Osteocyte (in vitro differentiated cells): ENCODE data around the gene TMEM183A. TPM values are rescaled to one million over a fixed set of nuclear protein-coding genes. Genes with fewer than 3 reads are reported as not detected.

Source experiments
- DNase-seq: peaks from one replicate; pipeline ENCODE4 v3.0.0; 2021; ENCODE audit warnings: mixed read lengths; ENCODE audit not compliant: unreplicated experiment; ENCODE audit errors: extremely low spot score
- H3K27ac Mint-ChIP-seq: one replicate; pipeline ENCODE4 v1.8.0; 2021; ENCODE audit warnings: mild to moderate bottlenecking, mixed read lengths; ENCODE audit not compliant: unreplicated experiment
- H3K27me3 Mint-ChIP-seq: one replicate; pipeline ENCODE4 v1.8.0; 2021; ENCODE audit warnings: mixed read lengths; ENCODE audit not compliant: unreplicated experiment
- H3K36me3 Mint-ChIP-seq: one replicate; pipeline ENCODE4 v1.8.0; 2021; ENCODE audit warnings: mixed read lengths; ENCODE audit not compliant: unreplicated experiment
- H3K4me1 Mint-ChIP-seq: one replicate; pipeline ENCODE4 v1.8.0; 2021; ENCODE audit warnings: mixed read lengths; ENCODE audit not compliant: unreplicated experiment
- H3K4me3 Mint-ChIP-seq: one replicate; pipeline ENCODE4 v1.8.0; 2021; ENCODE audit warnings: mild to moderate bottlenecking, moderate library complexity, mixed read lengths; ENCODE audit not compliant: unreplicated experiment
- H3K9me3 Mint-ChIP-seq: one replicate; pipeline ENCODE4 v1.8.0; 2021; ENCODE audit warnings: mixed read lengths; ENCODE audit not compliant: unreplicated experiment
- total RNA-seq: library from RNA; stranded (reverse); gene quantifications from 2 replicates; pipeline ENCODE4 v1.2.1, GENCODE V29; 2021
- TF ChIP-seq, protein P1 (sequence below): fragments of 200-600 bp; sonication (generic); IDR thresholded peaks from 2 replicates; pipeline ENCODE4 v1.5.0; 2021; ENCODE audit warnings: antibody characterized with exemption, mild to moderate bottlenecking, moderate library complexity

TMEM183A gene
- total RNA-seq, 1 donor from 2014 or later, result 59.6 TPM

DNA sequence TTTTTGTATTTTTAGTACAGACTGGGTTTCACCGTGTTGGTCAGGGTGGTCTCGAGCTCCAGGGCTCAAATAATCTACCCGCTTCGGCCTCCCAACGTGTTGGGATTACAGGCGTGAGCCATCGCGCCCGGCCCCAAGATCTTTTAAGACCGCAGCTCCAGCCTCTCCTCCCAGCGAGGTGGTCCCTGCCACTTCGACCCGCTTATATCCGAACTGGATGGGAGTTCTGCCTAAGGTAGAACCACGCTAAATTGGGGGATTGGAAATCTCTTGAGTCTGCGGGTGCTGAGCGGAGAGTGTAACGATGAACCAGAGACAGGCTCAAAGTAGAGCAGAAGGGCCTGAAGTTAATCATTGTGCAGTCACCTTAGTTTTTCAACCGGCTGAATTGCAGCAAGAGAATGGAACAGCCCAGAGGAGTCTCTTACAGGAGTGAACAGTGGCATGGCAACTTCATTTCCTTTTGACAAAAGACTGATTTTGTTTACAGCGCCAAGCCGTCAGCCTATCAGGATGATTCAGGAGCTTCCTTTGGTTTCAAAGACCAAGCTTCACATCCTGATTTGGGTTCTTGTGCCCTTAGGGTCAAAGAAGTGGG lies 39.4 kb upstream of the TMEM183A start:
- H3K9me3 Mint-ChIP-seq, result no peaks in the 10 kb centered on the region
- peak overlapping the region; percentile 75 for H3K27ac Mint-ChIP-seq
- TF ChIP-seq, protein P1, sequence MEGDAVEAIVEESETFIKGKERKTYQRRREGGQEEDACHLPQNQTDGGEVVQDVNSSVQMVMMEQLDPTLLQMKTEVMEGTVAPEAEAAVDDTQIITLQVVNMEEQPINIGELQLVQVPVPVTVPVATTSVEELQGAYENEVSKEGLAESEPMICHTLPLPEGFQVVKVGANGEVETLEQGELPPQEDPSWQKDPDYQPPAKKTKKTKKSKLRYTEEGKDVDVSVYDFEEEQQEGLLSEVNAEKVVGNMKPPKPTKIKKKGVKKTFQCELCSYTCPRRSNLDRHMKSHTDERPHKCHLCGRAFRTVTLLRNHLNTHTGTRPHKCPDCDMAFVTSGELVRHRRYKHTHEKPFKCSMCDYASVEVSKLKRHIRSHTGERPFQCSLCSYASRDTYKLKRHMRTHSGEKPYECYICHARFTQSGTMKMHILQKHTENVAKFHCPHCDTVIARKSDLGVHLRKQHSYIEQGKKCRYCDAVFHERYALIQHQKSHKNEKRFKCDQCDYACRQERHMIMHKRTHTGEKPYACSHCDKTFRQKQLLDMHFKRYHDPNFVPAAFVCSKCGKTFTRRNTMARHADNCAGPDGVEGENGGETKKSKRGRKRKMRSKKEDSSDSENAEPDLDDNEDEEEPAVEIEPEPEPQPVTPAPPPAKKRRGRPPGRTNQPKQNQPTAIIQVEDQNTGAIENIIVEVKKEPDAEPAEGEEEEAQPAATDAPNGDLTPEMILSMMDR, result no peak
- peaks cover 17% of the 10 kb centered on the region for H3K27me3 Mint-ChIP-seq
- H3K36me3 Mint-ChIP-seq, result peaks cover 5% of the 10 kb centered on the region
- peak overlapping the region; percentile 85 for H3K4me3 Mint-ChIP-seq
- no peak for DNase-seq
- H3K4me1 Mint-ChIP-seq, result peaks cover 23% of the 10 kb centered on the region

DNA sequence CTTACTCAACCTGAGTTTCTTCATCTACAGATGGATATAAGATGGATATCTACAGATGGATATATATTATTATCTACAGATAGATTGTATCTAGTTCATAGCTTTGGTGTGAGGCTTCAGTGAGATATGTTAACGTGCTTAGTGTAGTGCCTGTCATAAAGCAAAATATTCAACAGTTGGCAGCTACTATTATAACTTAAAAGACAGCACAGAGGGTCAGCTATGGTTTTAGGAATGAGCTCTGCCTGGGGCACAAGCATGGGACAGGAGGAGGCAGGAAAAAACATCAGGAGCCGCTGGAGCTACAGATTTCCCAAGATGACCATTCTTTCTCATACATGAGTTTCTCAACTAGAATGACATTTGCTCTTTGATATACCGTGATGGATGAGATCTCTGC lies 38.8 kb upstream of the TMEM183A start:
- Mint-ChIP-seq H3K4me3 (peak overlapping the region; percentile 85), H3K27ac (no peak overlapping the region)

DNA sequence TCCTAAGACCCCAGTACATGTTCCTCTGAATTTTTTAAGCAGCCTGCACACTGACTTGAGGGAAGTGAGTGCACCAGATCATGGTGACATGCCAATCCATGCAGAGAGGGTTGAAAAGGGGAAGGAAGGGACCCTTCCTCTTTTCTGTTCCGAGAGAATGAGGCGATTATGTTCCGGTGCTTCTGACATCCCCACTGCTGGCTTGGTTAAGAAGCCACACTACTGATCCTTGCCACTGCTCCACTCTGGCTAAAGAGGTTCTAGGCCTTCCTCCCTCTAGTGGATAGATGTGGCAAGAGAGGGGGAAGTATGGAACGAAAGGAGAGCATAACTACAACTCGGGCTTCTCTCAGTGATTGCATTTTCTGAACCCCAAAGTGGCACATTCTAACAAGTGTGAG lies 38.3 kb upstream of the TMEM183A start:
- TF ChIP-seq, protein P1, result peak; percentile 63
- no peaks in the 10 kb centered on the region for H3K9me3 Mint-ChIP-seq
- peak overlapping the region; percentile 38 for H3K4me3 Mint-ChIP-seq
- peaks cover 23% of the 10 kb centered on the region for H3K4me1 Mint-ChIP-seq
- peaks cover 27% of the 10 kb centered on the region for H3K27me3 Mint-ChIP-seq
- peaks cover 5% of the 10 kb centered on the region for H3K36me3 Mint-ChIP-seq
- no peak for DNase-seq
- H3K27ac Mint-ChIP-seq, result no peak overlapping the region

More for the DNA sequence above, 38.8 kb upstream of the TMEM183A start:
- TF ChIP-seq, protein P1, result no peak
- H3K4me1 Mint-ChIP-seq, result peaks cover 23% of the 10 kb centered on the region
- peaks cover 22% of the 10 kb centered on the region for H3K27me3 Mint-ChIP-seq
- no peak for DNase-seq
- H3K36me3 Mint-ChIP-seq, result peaks cover 5% of the 10 kb centered on the region
- no peaks in the 10 kb centered on the region for H3K9me3 Mint-ChIP-seq

DNA sequence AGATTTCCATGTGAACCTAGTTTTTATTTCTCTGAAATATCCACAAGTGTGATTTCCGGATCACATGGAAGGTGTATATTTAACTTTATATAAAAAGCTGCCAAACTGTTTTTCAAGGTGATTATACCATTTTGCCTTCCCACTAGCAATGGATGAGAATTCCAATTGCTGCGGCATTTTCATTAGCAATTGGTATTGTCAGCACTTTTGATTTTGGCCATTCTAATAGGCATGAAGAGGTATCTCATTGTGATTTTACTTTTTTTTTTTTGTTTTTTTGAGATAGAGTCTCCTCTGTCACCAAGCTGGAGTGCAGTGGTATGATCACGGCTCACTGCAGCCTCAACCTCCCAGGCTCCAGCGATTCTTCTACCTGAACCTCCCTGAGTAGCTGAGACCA lies 35.1 kb upstream of the TMEM183A start:
- TF ChIP-seq, protein P1, result no peak
- H3K27me3 Mint-ChIP-seq, result peaks cover 52% of the 10 kb centered on the region
- no peaks in the 10 kb centered on the region for H3K36me3 Mint-ChIP-seq
- no peak for DNase-seq
- H3K27ac Mint-ChIP-seq, result no peak overlapping the region
- no peaks in the 10 kb centered on the region for H3K9me3 Mint-ChIP-seq
- no peak overlapping the region for H3K4me3 Mint-ChIP-seq
- H3K4me1 Mint-ChIP-seq, result peaks cover 10% of the 10 kb centered on the region

DNA sequence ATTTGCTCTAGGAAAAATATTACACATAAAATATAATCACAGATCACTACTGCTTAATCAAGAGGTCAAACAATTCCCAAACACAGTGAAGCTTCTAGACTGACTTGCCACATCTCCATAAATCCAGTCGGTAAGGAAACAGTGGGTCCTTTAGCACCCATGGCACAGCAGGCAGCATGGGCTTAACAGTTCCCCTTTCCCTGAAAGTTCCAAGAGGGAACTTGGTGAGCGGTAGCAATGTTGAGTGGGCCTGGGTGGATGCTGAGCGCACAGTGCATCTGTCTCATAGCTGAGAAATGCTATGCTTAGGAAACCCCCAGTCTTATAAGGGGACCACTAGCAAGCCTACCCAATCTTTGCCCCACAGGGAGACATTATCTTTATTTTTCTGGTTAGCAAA lies 32.3 kb upstream of the TMEM183A start:
- TF ChIP-seq, protein P1, result no peak
- Mint-ChIP-seq H3K36me3 (no peaks in the 10 kb centered on the region), H3K27ac (no peak overlapping the region), H3K4me3 (no peak overlapping the region), H3K9me3 (no peaks in the 10 kb centered on the region), H3K27me3 (peaks cover 76% of the 10 kb centered on the region), H3K4me1 (no peaks in the 10 kb centered on the region)
- DNase-seq, result no peak
